ENCODE results near the gene PIK3C3.

PIK3C3 gene

GRCh38 chr18:41954827-41955613 lies at the start of gene PIK3C3:
PIK3C3 (plus strand) TSS chr18:41955234; CDS start chr18:41955292, 58 bp downstream.
- intact Hi-C loops (cut with DNase I): no loop called here
- peak; percentile 82 to 98 (median 94) for DNase-seq

GRCh38 chr18:41905786-41906527 lies 49.1 kb upstream of the PIK3C3 start:
- DNase-seq: no peak
- intact Hi-C loops (cut with DNase I): loop anchor here (10.0 kb wide), 1 partner anchor 971 kb away; no protein-coding TSS in a partner anchor

GRCh38 chr18:41906528-41907146 lies 48.4 kb upstream of the PIK3C3 start:
- DNase-seq: peak in 1 of 42 donors; percentile 3
- intact Hi-C loops (cut with DNase I): loop anchor here (10.0 kb wide), 1 partner anchor 972 kb away; no protein-coding TSS in a partner anchor

- no peak for DNase-seq
- intact Hi-C loops (cut with DNase I): no loop called here
Measured at GRCh38 chr18:41917181-41917580, 37.9 kb upstream of the PIK3C3 start.

GRCh38 chr18:41921770-41922169 lies 33.3 kb upstream of the PIK3C3 start:
- DNase-seq: no peak
- intact Hi-C loops (cut with DNase I): no loop called here

GRCh38 chr18:41922176-41922575 lies 32.9 kb upstream of the PIK3C3 start:
- intact Hi-C loops (cut with DNase I): no loop called here
- no peak for DNase-seq

GRCh38 chr18:41922841-41923240 lies 32.2 kb upstream of the PIK3C3 start:
- no peak for DNase-seq
- intact Hi-C loops (cut with DNase I): no loop called here

GRCh38 chr18:41923446-41923845 lies 31.6 kb upstream of the PIK3C3 start:
- no peak for DNase-seq
- intact Hi-C loops (cut with DNase I): no loop called here

GRCh38 chr18:41928581-41928980 lies 26.5 kb upstream of the PIK3C3 start:
- DNase-seq: no peak
- intact Hi-C loops (cut with DNase I): no loop called here

- intact Hi-C loops (cut with DNase I): no loop called here
- DNase-seq: no peak
Measured at GRCh38 chr18:41932899-41933298, 22.1 kb upstream of the PIK3C3 start.

GRCh38 chr18:41933778-41934177 lies 21.3 kb upstream of the PIK3C3 start:
- intact Hi-C loops (cut with DNase I): no loop called here
- DNase-seq: no peak

GRCh38 chr18:41936471-41937134 lies 18.4 kb upstream of the PIK3C3 start:
- intact Hi-C loops (cut with DNase I): no loop called here
- no peak for DNase-seq

GRCh38 chr18:41938445-41938844 lies 16.6 kb upstream of the PIK3C3 start:
- peak in 14 of 42 donors; percentile 3 to 66 (median 37) for DNase-seq
- intact Hi-C loops (cut with DNase I): no loop called here

GRCh38 chr18:41939326-41939725 lies 15.7 kb upstream of the PIK3C3 start:
- intact Hi-C loops (cut with DNase I): no loop called here
- no peak for DNase-seq

GRCh38 chr18:41940506-41941215 lies 14.4 kb upstream of the PIK3C3 start:
- DNase-seq: peak in 5 of 42 donors; percentile 11 to 43 (median 24)
- intact Hi-C loops (cut with DNase I): no loop called here

- DNase-seq: no peak
- intact Hi-C loops (cut with DNase I): no loop called here
Measured at GRCh38 chr18:41942254-41942653, 12.8 kb upstream of the PIK3C3 start.

GRCh38 chr18:41948544-41949110 lies 6.4 kb upstream of the PIK3C3 start:
- intact Hi-C loops (cut with DNase I): no loop called here
- no peak for DNase-seq

GRCh38 chr18:41949206-41949920 lies 5.7 kb upstream of the PIK3C3 start:
- intact Hi-C loops (cut with DNase I): no loop called here
- DNase-seq: no peak

Measured in head of caudate nucleus (tissue), 42 donors.